OCI-LY3 (cell line): ENCODE results near the gene CHSY3.

Source experiments
- H2AFZ ChIP-seq: fragments of 200-600, 300-600 bp; shearing (Covaris generic); 2 replicates; pipeline ENCODE4 v1.6.0; 2014; ENCODE audit warnings: antibody characterized with exemption, low read depth, low read length
- H3K27ac ChIP-seq: fragments of 200-600, 300-600 bp; sonication (generic); 2 replicates; pipeline ENCODE4 v1.5.1; 2014; ENCODE audit warnings: mild to moderate bottlenecking, low read length, moderate library complexity, mixed read lengths
- H3K27me3 ChIP-seq: fragments of 200-600, 300-600 bp; sonication (generic); 2 replicates; pipeline ENCODE4 v1.6.1; 2014; ENCODE audit warnings: low read depth, low read length, mixed read lengths
- H3K36me3 ChIP-seq: fragments of 200-600, 300-600 bp; sonication (generic); replicated peaks from 2 replicates; pipeline ENCODE3; 2014; ENCODE audit warnings: low read depth, low read length, mixed read lengths
- H3K4me1 ChIP-seq: fragments of 300-600, 200-600 bp; sonication (generic); 2 replicates; pipeline ENCODE4 v1.6.1; 2014; ENCODE audit warnings: low read length, mixed read lengths
- H3K4me2 ChIP-seq: fragments of 200-600, 300-600 bp; sonication (generic); 2 replicates; pipeline ENCODE4 v1.6.1; 2014; ENCODE audit warnings: low read length, mixed read lengths
- H3K4me3 ChIP-seq: fragments of 300-600, 200-600 bp; sonication (generic); 2 replicates; pipeline ENCODE4 v1.5.1; 2014; ENCODE audit warnings: antibody characterized with exemption, mild to moderate bottlenecking, low read length, moderate library complexity
- H3K79me2 ChIP-seq: fragments of 300-600, 200-600 bp; shearing (Covaris generic); 2 replicates; pipeline ENCODE4 v1.6.1; 2014; ENCODE audit warnings: mild to moderate bottlenecking, low read length, mixed read lengths
- H3K9ac ChIP-seq: fragments of 300-600, 200-600 bp; shearing (Covaris generic); 2 replicates; pipeline ENCODE4 v1.6.0; 2014; ENCODE audit warnings: mild to moderate bottlenecking, low read length, moderate library complexity
- H3K9me3 ChIP-seq: fragments of 200-600, 300-600 bp; shearing (Covaris generic); 2 replicates; pipeline ENCODE4 v1.6.1; 2014; ENCODE audit warnings: low read length, mixed read lengths; ENCODE audit not compliant: insufficient read depth
- H4K20me1 ChIP-seq: fragments of 200-600, 300-600 bp; sonication (generic); 2 replicates; pipeline ENCODE4 v1.6.1; 2016; ENCODE audit warnings: low read length, mixed read lengths; ENCODE audit not compliant: insufficient read depth
- EZH2phosphoT487 ChIP-seq: fragments of 200-600 bp; shearing (Covaris generic); IDR thresholded peaks from 2 replicates; pipeline ENCODE4 v1.6.1; 2018; ENCODE audit warnings: antibody characterized with exemption, mixed run types, low read depth
- TF ChIP-seq, protein P1 (sequence below): fragments of 200-600, 300-600 bp; sonication (generic); IDR thresholded peaks from 2 replicates; pipeline ENCODE4 v1.5.1; 2014; ENCODE audit warnings: antibody characterized with exemption, low read length, low read depth

CHSY3 gene

DNA sequence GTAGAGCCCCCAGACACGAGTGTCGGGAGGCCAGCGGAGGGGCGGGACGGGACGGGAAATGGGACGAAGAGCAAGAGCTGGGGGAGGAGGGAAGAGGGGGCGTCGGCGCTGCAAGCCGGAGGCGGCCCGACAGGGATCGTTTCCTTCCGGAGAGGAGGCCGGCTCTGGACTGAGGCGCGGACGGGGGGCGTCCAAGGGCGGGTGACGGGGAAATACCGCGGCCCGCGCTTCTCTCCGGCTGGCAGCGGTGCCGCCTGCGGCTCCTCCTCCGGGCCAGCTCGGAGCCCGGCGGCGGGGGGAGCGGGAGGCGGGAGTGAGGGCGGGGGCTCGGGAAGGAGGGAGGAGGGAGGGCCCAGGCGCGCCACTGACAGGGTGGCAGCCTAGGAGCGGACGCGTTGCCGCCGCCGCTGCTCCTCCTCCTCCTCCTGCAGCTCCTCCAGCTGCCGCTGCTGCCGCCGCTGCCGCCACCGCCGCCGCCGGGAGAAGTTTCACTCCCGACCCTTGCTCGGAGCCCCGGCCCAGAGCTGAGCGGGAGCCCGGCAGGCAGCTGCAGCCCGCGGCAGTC, at the start of gene CHSY3:
CHSY3 (plus strand) TSS at position 364 of the 565 bp plus-strand sequence.
- Histone ChIP-seq H4K20me1 (no peaks in the 10 kb centered on the region), H3K4me1 (no peaks in the 10 kb centered on the region), H3K9me3 (no peaks in the 10 kb centered on the region), H3K4me3 (no peak within 1 kb of the TSS), H3K9ac (no peak within 1 kb of the TSS), H3K27ac (no peak within 1 kb of the TSS), H3K36me3 (no peaks in the 10 kb centered on the region), H3K27me3 (no peaks in the 10 kb centered on the region), H3K79me2 (no peaks in the 10 kb centered on the region), H2AFZ (no peak within 1 kb of the TSS), H3K4me2 (no peak within 1 kb of the TSS)
- TF ChIP-seq EZH2phosphoT487: no peak
- TF ChIP-seq, protein P1, sequence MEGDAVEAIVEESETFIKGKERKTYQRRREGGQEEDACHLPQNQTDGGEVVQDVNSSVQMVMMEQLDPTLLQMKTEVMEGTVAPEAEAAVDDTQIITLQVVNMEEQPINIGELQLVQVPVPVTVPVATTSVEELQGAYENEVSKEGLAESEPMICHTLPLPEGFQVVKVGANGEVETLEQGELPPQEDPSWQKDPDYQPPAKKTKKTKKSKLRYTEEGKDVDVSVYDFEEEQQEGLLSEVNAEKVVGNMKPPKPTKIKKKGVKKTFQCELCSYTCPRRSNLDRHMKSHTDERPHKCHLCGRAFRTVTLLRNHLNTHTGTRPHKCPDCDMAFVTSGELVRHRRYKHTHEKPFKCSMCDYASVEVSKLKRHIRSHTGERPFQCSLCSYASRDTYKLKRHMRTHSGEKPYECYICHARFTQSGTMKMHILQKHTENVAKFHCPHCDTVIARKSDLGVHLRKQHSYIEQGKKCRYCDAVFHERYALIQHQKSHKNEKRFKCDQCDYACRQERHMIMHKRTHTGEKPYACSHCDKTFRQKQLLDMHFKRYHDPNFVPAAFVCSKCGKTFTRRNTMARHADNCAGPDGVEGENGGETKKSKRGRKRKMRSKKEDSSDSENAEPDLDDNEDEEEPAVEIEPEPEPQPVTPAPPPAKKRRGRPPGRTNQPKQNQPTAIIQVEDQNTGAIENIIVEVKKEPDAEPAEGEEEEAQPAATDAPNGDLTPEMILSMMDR: no peak

GRCh38 chr5:129856325-129856724, 47.9 kb upstream of the CHSY3 start:
- H3K27ac ChIP-seq: no peak overlapping the region
- H3K79me2 ChIP-seq: no peaks in the 10 kb centered on the region
- H3K4me3 ChIP-seq: no peak overlapping the region
- no peak overlapping the region for H3K4me2 ChIP-seq
- H3K9ac ChIP-seq: no peak overlapping the region
- no peak for TF ChIP-seq EZH2phosphoT487
- TF ChIP-seq, protein P1: no peak
- H3K9me3 ChIP-seq: no peaks in the 10 kb centered on the region
- no peaks in the 10 kb centered on the region for H4K20me1 ChIP-seq
- no peaks in the 10 kb centered on the region for H3K27me3 ChIP-seq
- no peaks in the 10 kb centered on the region for H3K36me3 ChIP-seq
- H3K4me1 ChIP-seq: no peaks in the 10 kb centered on the region
- H2AFZ ChIP-seq: no peak overlapping the region

- Histone ChIP-seq H2AFZ (no peak overlapping the region), H3K9ac (no peak overlapping the region)
Observed at GRCh38 chr5:129857116-129857515, 47.1 kb upstream of the CHSY3 start.

DNA sequence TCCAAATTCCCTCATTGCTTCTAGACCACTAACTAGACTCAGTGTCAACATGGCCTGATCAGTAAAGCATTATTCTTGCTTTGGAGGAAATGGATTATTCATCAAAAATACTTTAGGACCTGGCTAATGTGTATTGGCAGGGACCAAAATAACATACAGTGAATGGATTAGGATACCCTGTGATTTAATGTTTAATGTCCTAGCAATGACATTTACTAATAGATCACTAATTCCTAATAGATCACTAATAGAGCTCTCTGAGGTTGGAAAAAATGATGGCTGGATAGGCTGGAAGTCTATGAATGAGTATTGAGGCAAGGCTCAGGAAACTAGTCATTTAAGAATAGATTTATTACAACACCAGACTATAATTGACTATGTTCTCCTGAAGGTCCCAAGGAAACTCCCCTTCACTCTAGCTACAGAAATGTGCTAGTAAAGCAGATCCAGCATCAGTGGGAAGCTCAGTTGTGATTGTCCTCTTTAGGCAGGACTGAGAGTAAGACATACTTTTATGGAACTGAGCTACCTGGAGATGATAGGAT, 46.1 kb upstream of the CHSY3 start:
- H3K9me3 ChIP-seq: no peaks in the 10 kb centered on the region
- no peak overlapping the region for H3K4me3 ChIP-seq
- H4K20me1 ChIP-seq: no peaks in the 10 kb centered on the region
- no peak overlapping the region for H3K4me2 ChIP-seq
- no peak overlapping the region for H2AFZ ChIP-seq
- no peaks in the 10 kb centered on the region for H3K27me3 ChIP-seq
- TF ChIP-seq EZH2phosphoT487: no peak
- TF ChIP-seq, protein P1: no peak
- H3K79me2 ChIP-seq: no peaks in the 10 kb centered on the region
- no peak overlapping the region for H3K9ac ChIP-seq
- no peak overlapping the region for H3K27ac ChIP-seq
- H3K4me1 ChIP-seq: no peaks in the 10 kb centered on the region
- H3K36me3 ChIP-seq: no peaks in the 10 kb centered on the region

More at GRCh38 chr5:129857116-129857515, 47.1 kb upstream of the CHSY3 start:
- Histone ChIP-seq H3K4me3 (no peak overlapping the region), H3K4me2 (no peak overlapping the region), H3K9me3 (no peaks in the 10 kb centered on the region), H3K79me2 (no peaks in the 10 kb centered on the region), H3K36me3 (no peaks in the 10 kb centered on the region), H3K27ac (no peak overlapping the region), H3K4me1 (no peaks in the 10 kb centered on the region), H3K27me3 (no peaks in the 10 kb centered on the region), H4K20me1 (no peaks in the 10 kb centered on the region)
- TF ChIP-seq EZH2phosphoT487: no peak
- TF ChIP-seq, protein P1: no peak
